H1 (cell line): ENCODE data around the gene CDT1. TPM values are rescaled to one million over a fixed set of nuclear protein-coding genes. Genes with fewer than 3 reads are reported as not detected.
A peak's percentile ranks its signal among the peaks of the same experiment; 100 is the strongest.

Experiments used
- CTCF ChIA-PET: fragments of 300-600 bp; sonication (Branson Sonifier 250); formaldehyde crosslinking; loops from one replicate; lab custom pipeline; 2021; ENCODE audit not compliant: partially characterized antibody; lab: Charles Lee
- POLR2A ChIA-PET: fragments of 300-600 bp; sonication (Branson Sonifier 250); formaldehyde crosslinking; loops from one replicate; lab custom pipeline; 2021; ENCODE audit warnings: inconsistent platforms; ENCODE audit not compliant: partially characterized antibody; lab: Charles Lee
- DNase-seq, 2 experiments: peaks; one replicate each; pipeline versions ENCODE4 v3.0.0 to v3.0.0-alpha.2; 2010 to 2022; ENCODE audit warnings: low spot score in 2 of 2, low read depth in 1 of 2, mixed read lengths in 1 of 2
- FAIRE-seq: peaks from 2 replicates; lab custom pipeline; 2011; peaks lifted over from hg19 to GRCh38; lab: Jason Lieb, UNC
- H2AFZ ChIP-seq: 2 replicates; pipeline ENCODE4 v1.8.1; 2012; ENCODE audit warnings: low read length, inconsistent platforms
- H2AK5ac ChIP-seq: 2 replicates; pipeline ENCODE4 v1.6.1; 2013; ENCODE audit warnings: low read depth, low read length
- H2BK120ac ChIP-seq: replicated peaks from 2 replicates; pipeline ENCODE3; 2013; ENCODE audit warnings: low read depth, low read length, inconsistent platforms
- H2BK12ac ChIP-seq: 2 replicates; pipeline ENCODE4 v1.6.1; 2013; ENCODE audit warnings: low read depth, low read length
- H2BK15ac ChIP-seq: 2 replicates; pipeline ENCODE4 v1.6.1; 2013; ENCODE audit warnings: low read length
- H2BK20ac ChIP-seq: 2 replicates; pipeline ENCODE4 v1.6.1; 2013; ENCODE audit warnings: low read length
- H2BK5ac ChIP-seq: 2 replicates; pipeline ENCODE4 v1.6.1; 2013; ENCODE audit warnings: low read depth, low read length
- H3K14ac ChIP-seq: 2 replicates; pipeline ENCODE4 v1.6.1; 2013; ENCODE audit warnings: inconsistent platforms; ENCODE audit not compliant: insufficient read length
- H3K18ac ChIP-seq: 2 replicates; pipeline ENCODE4 v1.6.1; 2013; ENCODE audit warnings: low read length; ENCODE audit errors: extremely low read depth
- H3K23ac ChIP-seq: 2 replicates; pipeline ENCODE4 v1.6.1; 2013; ENCODE audit warnings: inconsistent platforms; ENCODE audit not compliant: insufficient read length
- H3K23me2 ChIP-seq: 2 replicates; pipeline ENCODE4 v1.6.1; 2013; ENCODE audit warnings: low read depth, low read length
- H3K27ac ChIP-seq: 2 replicates; pipeline ENCODE4 v1.6.1; 2011; ENCODE audit warnings: low read depth, low read length, inconsistent platforms
- H3K27me3 ChIP-seq, 4 experiments: replicated peaks in 1 of 4; 1 replicate in 1 of 4; 2 replicates in 3 of 4; pipeline versions ENCODE4 v1.6.1 to v1.8.1; 2011 to 2013; ENCODE audit warnings: low read length in 3 of 4, mild to moderate bottlenecking in 3 of 4, inconsistent platforms in 2 of 4, mixed read lengths in 2 of 4, moderate library complexity in 1 of 4; ENCODE audit not compliant: control insufficient read depth in 3 of 4, insufficient read depth in 3 of 4; ENCODE audit errors: extremely low read depth in 1 of 4
- H3K36me3 ChIP-seq, 4 experiments: 2 replicates each; pipeline versions ENCODE4 v1.6.1 to v1.8.1; 2011 to 2013; ENCODE audit warnings: mild to moderate bottlenecking in 4 of 4, low read length in 3 of 4, moderate library complexity in 2 of 4, control low read depth in 1 of 4, inconsistent platforms in 1 of 4; ENCODE audit not compliant: insufficient read depth in 4 of 4, control insufficient read depth in 2 of 4
- H3K4ac ChIP-seq: replicated peaks from 2 replicates; pipeline ENCODE3; 2013; ENCODE audit warnings: low read length, low read depth, mixed read lengths, inconsistent platforms; ENCODE audit not compliant: insufficient read length
- H3K4me1 ChIP-seq, 4 experiments: replicated peaks in 1 of 4; 1 replicate in 1 of 4; 2 replicates in 3 of 4; pipeline versions ENCODE4 v1.6.1 to v1.8.1; 2011 to 2013; ENCODE audit warnings: low read length in 3 of 4, inconsistent platforms in 2 of 4, mixed read lengths in 1 of 4; ENCODE audit not compliant: insufficient read depth in 4 of 4, control insufficient read depth in 3 of 4
- H3K4me2 ChIP-seq, 2 experiments: 2 replicates each; pipeline versions ENCODE4 v1.6.1 to v1.8.1; 2011 to 2013; ENCODE audit warnings: low read depth in 2 of 2, low read length in 2 of 2, control low read depth in 1 of 2, inconsistent platforms in 1 of 2, mild to moderate bottlenecking in 1 of 2; ENCODE audit not compliant: insufficient read depth in 1 of 2
- H3K4me3 ChIP-seq, 4 experiments: fragments of 200-600, 300-600 bp in 1 of 4; sonication (generic), shearing (Covaris generic), sonication (Bioruptor Twin) in 1 of 4; 2 replicates each; pipeline versions ENCODE4 v1.5.1 to v1.8.1; 2011 to 2016; ENCODE audit warnings: low read length in 4 of 4, low read depth in 3 of 4, control low read depth in 2 of 4, inconsistent platforms in 2 of 4, mild to moderate bottlenecking in 2 of 4, mixed read lengths in 1 of 4, moderate library complexity in 1 of 4; ENCODE audit not compliant: insufficient read depth in 2 of 4; ENCODE audit errors: extremely low read depth in 1 of 4
- H3K56ac ChIP-seq: replicated peaks from 2 replicates; pipeline ENCODE3; 2013; ENCODE audit warnings: low read depth, mild to moderate bottlenecking, mixed read lengths, low read length, inconsistent platforms; ENCODE audit not compliant: insufficient read length
- H3K79me1 ChIP-seq: 2 replicates; pipeline ENCODE4 v1.6.1; 2013; ENCODE audit warnings: low read depth, low read length, control low read depth
- H3K79me2 ChIP-seq, 2 experiments: 2 replicates each; pipeline versions ENCODE4 v1.6.1 to v1.8.1; 2012 to 2013; ENCODE audit warnings: low read length in 2 of 2, mild to moderate bottlenecking in 2 of 2, inconsistent platforms in 1 of 2; ENCODE audit not compliant: insufficient read depth in 2 of 2, control insufficient read depth in 1 of 2
- H3K9ac ChIP-seq, 4 experiments: replicated peaks in 1 of 4; 1 replicate in 1 of 4; 2 replicates in 3 of 4; pipeline versions ENCODE4 v1.6.1 to v1.8.1; 2011 to 2013; ENCODE audit warnings: low read depth in 3 of 4, low read length in 3 of 4, control low read depth in 2 of 4, mild to moderate bottlenecking in 2 of 4, moderate library complexity in 2 of 4, inconsistent platforms in 1 of 4; ENCODE audit errors: extremely low read depth in 1 of 4
- H3K9me3 ChIP-seq, 2 experiments: 2 replicates each; pipeline versions ENCODE4 v1.6.1 to v1.8.1; 2012 to 2013; ENCODE audit warnings: mild to moderate bottlenecking in 2 of 2, moderate library complexity in 2 of 2, control low read depth in 1 of 2, inconsistent platforms in 1 of 2, low read depth in 1 of 2, low read length in 1 of 2, mixed read lengths in 1 of 2; ENCODE audit not compliant: insufficient read depth in 2 of 2
- H4K20me1 ChIP-seq, 2 experiments: replicated peaks in 1 of 2; 2 replicates each; pipeline versions ENCODE3 to v1.8.1; 2011 to 2013; ENCODE audit warnings: inconsistent platforms in 2 of 2, low read length in 2 of 2, mild to moderate bottlenecking in 1 of 2; ENCODE audit not compliant: insufficient read depth in 2 of 2, control insufficient read depth in 1 of 2
- H4K5ac ChIP-seq: 2 replicates; pipeline ENCODE4 v1.6.1; 2013; ENCODE audit warnings: low read length, low read depth, mixed read lengths, inconsistent platforms; ENCODE audit not compliant: insufficient read length
- H4K8ac ChIP-seq: 2 replicates; pipeline ENCODE4 v1.8.0; 2013; ENCODE audit warnings: mild to moderate bottlenecking, moderate library complexity, low read length, inconsistent platforms; ENCODE audit not compliant: insufficient read depth; ENCODE audit errors: extremely low read depth
- H4K91ac ChIP-seq: replicated peaks from 2 replicates; pipeline ENCODE3; 2013; ENCODE audit warnings: low read length, mixed read lengths, inconsistent platforms; ENCODE audit not compliant: insufficient read length
- BRCA1 ChIP-seq: IDR thresholded peaks from 2 replicates; pipeline ENCODE4 v1.6.1; 2012; ENCODE audit warnings: low read depth, low read length, improper control_type of control experiment
- NRF1 ChIP-seq: IDR thresholded peaks from 2 replicates; pipeline ENCODE4 v1.6.1; 2011; ENCODE audit warnings: mild to moderate bottlenecking, low read depth, low read length, improper control_type of control experiment
- POLR2A ChIP-seq, 2 experiments: IDR thresholded peaks; 1 replicate in 1 of 2; 2 replicates in 1 of 2; pipeline ENCODE4 v1.6.1; 2011; ENCODE audit warnings: low read depth in 2 of 2, low read length in 2 of 2, mild to moderate bottlenecking in 2 of 2; ENCODE audit errors: control extremely low read depth in 1 of 2
- POU5F1 ChIP-seq: IDR thresholded peaks from 2 replicates; pipeline ENCODE4 v1.6.1; 2011; ENCODE audit warnings: low read depth, mild to moderate bottlenecking, low read length, moderate library complexity
- SAP30 ChIP-seq: fragments of 300-600 bp; sonication (generic); IDR thresholded peaks from 2 replicates; pipeline ENCODE4 v1.7.1; 2012; ENCODE audit warnings: low read length, moderate library complexity, mild to moderate bottlenecking, inconsistent platforms; ENCODE audit not compliant: insufficient read depth, insufficient replicate concordance
- SIN3A ChIP-seq, 2 experiments: IDR thresholded peaks in 1 of 2; conservative IDR thresholded peaks in 1 of 2; 2 replicates each; pipeline ENCODE4 v1.6.1; 2011 to 2012; ENCODE audit warnings: low read length in 2 of 2, improper control_type of control experiment in 1 of 2, low read depth in 1 of 2, mild to moderate bottlenecking in 1 of 2
- SP2 ChIP-seq: IDR thresholded peaks from 2 replicates; pipeline ENCODE4 v1.6.1; 2012; ENCODE audit warnings: mild to moderate bottlenecking, low read length, inconsistent platforms
- SRF ChIP-seq: IDR thresholded peaks from 2 replicates; pipeline ENCODE4 v1.6.1; 2011; ENCODE audit warnings: mild to moderate bottlenecking, low read depth, low read length, moderate library complexity
- ZNF274 ChIP-seq: IDR thresholded peaks from 2 replicates; pipeline ENCODE4 v1.7.0; 2012; ENCODE audit warnings: low read length, borderline replicate concordance; ENCODE audit errors: extremely low read depth
- WGBS, 2 experiments: shearing (Covaris generic) in 1 of 2; methylation state at CpG; one replicate each; pipeline versions ENCODE4 v1.1.6 to v1.1.7; 2013 to 2015; ENCODE audit warnings: low lambda C conversion rate in 2 of 2, mixed read lengths in 2 of 2, inconsistent platforms in 1 of 2, low coverage in 1 of 2, missing lambda C conversion rate in 1 of 2; ENCODE audit not compliant: insufficient replicate concordance in 2 of 2, insufficient coverage in 1 of 2, insufficient read length in 1 of 2; ENCODE audit errors: extremely low coverage in 1 of 2, missing lambda C conversion rate in 1 of 2; 5-methylcytosine and 5-hydroxymethylcytosine counted together
- polyA plus RNA-seq, 7 experiments: library from polyadenylated mRNA; depleted of rRNA in 3 of 7; stranded (reverse) in 5 of 7; unstranded in 2 of 7; fragments of >200 nt in 5 of 7; fragments of 200-250 nt in 2 of 7; gene quantifications; 1 replicate in 5 of 7; 2 replicates in 1 of 7; 4 replicates in 1 of 7; pipeline versions ENCODE4 v1.2.1 to v1.2.3, GENCODE V29; 2011 to 2013; ENCODE audit warnings: missing spikeins in 2 of 7, mixed read lengths in 2 of 7
- total RNA-seq: library from RNA; stranded (reverse); fragmentation: NEBNext Ultra II Directional; extraction: Animal tissue kit (Norgen Biotek cat#: 25700); gene quantifications from 2 replicates; pipeline ENCODE4 v1.2.1, GENCODE V29; 2021

The CDT1 gene
- total and polyA plus RNA-seq, 2 of the 8 experiments (the other 6 are each of a cell fraction or from before 2014, with no cell fraction given): 76.7 to 95.4 TPM

DNA sequence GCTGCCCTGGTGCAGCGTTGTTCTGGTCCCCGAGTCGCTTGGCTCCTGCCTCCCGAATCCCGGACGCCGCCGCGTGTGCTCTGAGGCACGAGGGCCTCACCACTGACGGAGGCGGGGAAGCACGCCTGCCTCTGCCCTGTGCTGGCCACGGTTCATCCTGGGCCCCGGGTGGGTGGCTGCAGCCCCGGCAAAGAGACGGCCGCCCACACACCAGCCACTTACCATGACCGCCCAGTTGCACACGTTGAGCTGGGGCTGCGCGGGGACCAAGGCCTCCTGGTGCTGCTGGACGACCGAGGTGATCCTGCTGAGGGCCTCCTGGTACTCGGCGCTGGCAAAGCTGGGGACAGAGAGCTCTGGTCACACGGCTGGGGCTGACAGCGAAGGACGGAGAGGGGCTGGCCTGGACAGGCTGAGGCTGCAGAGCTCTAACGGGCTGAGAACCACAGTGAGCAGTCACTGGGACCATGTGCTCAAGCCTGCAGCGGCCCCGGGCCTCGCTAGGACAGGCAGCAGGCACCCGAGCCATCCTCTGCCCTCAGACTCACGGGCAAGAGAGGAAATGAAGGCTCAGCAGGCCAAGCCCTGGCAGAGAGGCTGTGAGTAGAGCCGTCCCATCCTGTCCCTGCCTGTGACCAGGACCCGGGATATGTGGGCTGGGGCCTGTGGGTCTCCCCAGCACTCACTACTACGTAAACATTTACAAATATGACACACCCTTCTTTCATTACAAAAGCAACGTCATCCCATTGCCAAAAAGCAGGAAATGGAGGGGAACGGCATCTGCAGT lies 14.4 kb downstream of the CDT1 start:
- no peak for FAIRE-seq

More for the DNA sequence above, 14.4 kb downstream of the CDT1 start:
- 92% methylated on average over 40 of the region's 40 CpGs; no CpG with 5 or more reads in 1 of the 2 experiments for WGBS, 2 experiments
- Histone ChIP-seq H3K4me1 (no peaks in the 10 kb centered on the region), H3K27ac (no peak overlapping the region; the same call in 1 of the 2 replicates), H2BK15ac (no peak overlapping the region), H3K18ac (no peak overlapping the region), H3K79me1 (no peaks in the 10 kb centered on the region), H2BK5ac (no peak overlapping the region; the same call in 1 of the 2 replicates), H4K5ac (no peak overlapping the region), H3K23me2 (no peaks in the 10 kb centered on the region), H3K4me2 (no peak overlapping the region), H4K20me1 (peaks cover 0 to 3% of the 10 kb centered on the region in 2 experiments), H2BK12ac (peak overlapping the region; percentile 80; the same call in 1 of the 2 replicates), H3K9me3 (no peaks in the 10 kb centered on the region), H4K8ac (no peak overlapping the region), H3K4ac (no peak overlapping the region), H3K79me2 (no peaks in the 10 kb centered on the region), H4K91ac (no peak overlapping the region), H3K4me3 (no peak overlapping the region), H2AFZ (no peak overlapping the region), H3K14ac (no peak overlapping the region), H3K9ac (peak overlapping the region in 1 of 4 experiments; percentile 4; a peak in 1 of 7 replicates), H2BK120ac (no peak overlapping the region), H3K27me3 (no peaks in the 10 kb centered on the region), H3K56ac (no peak overlapping the region), H3K36me3 (no peaks in the 10 kb centered on the region), H3K23ac (no peak overlapping the region), H2AK5ac (no peak overlapping the region), H2BK20ac (no peak overlapping the region)
- ChIA-PET POLR2A (interaction anchor here (1.1 to 9.0 kb wide), 4 partner anchors 8 to 338 kb away, joined by 3 to 77 read pairs (median 4); partner anchors contain the start of gene APRT), CTCF (interaction anchor here (0.9 to 3.5 kb wide), 9 partner anchors 10 to 400 kb away, joined by 3 to 15 read pairs (median 3); partner anchors contain the start of genes SLC22A31 and ZNF778)
- TF ChIP-seq POLR2A (IDR thresholded peaks at IDR 0.05; ENCODE audit: control extremely low read depth in 1 of 2, low read depth in 2 of 2, low read length in 2 of 2): no peak
- TF ChIP-seq NRF1: no peak
- no peak for TF ChIP-seq ZNF274
- no peak for TF ChIP-seq SIN3A (conservative IDR thresholded peaks at IDR 0.05 in 1 of 2, IDR thresholded peaks at IDR 0.05 in 1 of 2; ENCODE audit: low read depth in 1 of 2, low read length in 2 of 2)
- no peak for TF ChIP-seq SRF
- TF ChIP-seq SP2: no peak
- TF ChIP-seq SAP30: no peak
- TF ChIP-seq POU5F1: no peak
- TF ChIP-seq BRCA1: no peak
- no peak for DNase-seq
